Spinal cord (tissue), 10 donors: ENCODE measurements around the gene SNRNP35. TPM values are rescaled to one million over a fixed set of nuclear protein-coding genes. Genes with fewer than 3 reads are reported as not detected.
"Not testable (repeated sequence)": the region's sequence is repeated elsewhere in the genome, so short reads cannot be mapped to it uniquely, and the experiment has no call there.

Source experiments
- DNase-seq, 6 donors: peaks; one replicate each; pipeline versions ENCODE4 v3.0.0 to v3.0.0-alpha.2; 2013 to 2015; ENCODE audit warnings: low spot score in 6 of 6, low read depth in 4 of 6
- H3K27ac ChIP-seq: one replicate; pipeline ENCODE4 v1.5.1; 2013; ENCODE audit warnings: low read depth, low read length, control low read depth
- H3K27me3 ChIP-seq: one replicate; pipeline ENCODE4 v1.6.1; 2013; ENCODE audit warnings: low read length; ENCODE audit not compliant: control insufficient read depth, insufficient read depth
- H3K36me3 ChIP-seq: one replicate; pipeline ENCODE4 v1.6.1; 2013; ENCODE audit warnings: low read length; ENCODE audit not compliant: control insufficient read depth, insufficient read depth
- H3K4me1 ChIP-seq: one replicate; pipeline ENCODE4 v1.6.1; 2013; ENCODE audit warnings: low read length; ENCODE audit not compliant: control insufficient read depth, insufficient read depth
- H3K4me3 ChIP-seq: one replicate; pipeline ENCODE4 v1.5.1; 2013; ENCODE audit warnings: low read depth, low read length, control low read depth
- H3K9me3 ChIP-seq: one replicate; pipeline ENCODE4 v1.6.1; 2013; ENCODE audit warnings: low read length; ENCODE audit not compliant: control insufficient read depth, insufficient read depth
- WGBS: methylation state at CpG from one replicate; pipeline ENCODE4 v1.1.5; 2013; ENCODE audit warnings: missing lambda C conversion rate; ENCODE audit not compliant: insufficient coverage; 5-methylcytosine and 5-hydroxymethylcytosine counted together
- polyA plus RNA-seq, 2 donors: library from polyadenylated mRNA; unstranded; fragments of 120-200 nt; gene quantifications; one replicate each; pipeline ENCODE4 v1.2.1, GENCODE V29; 2013; ENCODE audit not compliant: insufficient read length in 2 of 2
- total RNA-seq, 2 donors: library from RNA; depleted of rRNA in 1 of 2; stranded (reverse); fragments of 120-200 nt in 1 of 2; fragments of >200 nt in 1 of 2; gene quantifications; one replicate each; pipeline versions ENCODE4 v1.2.3 to v1.2.4, GENCODE V29; 2013 to 2014
- donor health status: healthy.

Gene SNRNP35
- total and polyA plus RNA-seq, 4 donors = 15.3 to 46.4 (median 37.3) TPM

DNA sequence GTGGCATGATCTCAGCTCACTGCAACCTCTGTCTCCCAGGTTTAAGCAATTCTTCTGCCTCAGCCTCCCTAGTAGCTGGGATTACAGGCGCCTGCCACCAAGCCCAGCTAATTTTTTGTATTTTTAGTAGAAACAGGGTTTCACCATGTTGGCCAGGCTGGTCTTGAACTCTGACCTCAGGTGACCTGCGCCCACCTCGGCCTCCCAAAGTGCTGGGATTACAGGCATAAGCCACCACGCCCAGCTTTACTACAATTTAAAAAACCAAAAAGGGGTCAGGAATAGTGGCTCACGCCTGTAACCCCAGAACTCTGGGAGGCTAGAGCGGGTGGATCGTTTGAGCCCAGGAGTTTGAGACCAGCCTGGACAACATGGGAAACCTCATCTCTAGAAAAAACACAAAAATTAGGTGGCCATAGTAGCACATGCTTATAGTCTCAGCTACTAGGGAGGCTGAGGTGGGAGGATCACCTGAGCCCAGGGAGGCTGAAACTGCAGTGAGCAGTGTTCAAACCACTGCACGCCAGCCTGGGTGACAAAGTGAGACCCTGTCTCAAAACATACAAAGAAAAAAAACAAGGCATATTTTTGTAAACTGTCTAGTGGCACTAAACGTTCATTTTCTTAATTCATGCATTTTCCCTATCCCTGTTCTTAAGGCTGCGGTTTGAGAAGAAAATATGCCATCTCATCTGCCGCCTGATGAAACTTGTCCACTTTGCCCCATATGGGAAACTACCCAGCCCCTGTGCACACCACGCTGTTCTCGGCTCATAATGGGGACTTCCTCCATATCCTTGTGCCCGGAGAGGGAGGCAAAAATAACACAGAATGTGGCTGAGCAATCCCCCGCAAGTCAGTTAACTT is 25.8 kb upstream of the SNRNP35 start:
- H3K4me3 ChIP-seq, H3K27ac ChIP-seq, DNase-seq, H3K9me3 ChIP-seq, H3K27me3 ChIP-seq, H3K36me3 ChIP-seq: not testable (repeated sequence)
- H3K4me1 ChIP-seq = peaks cover 17% of the 10 kb centered on the region
- 86% methylated on average over 9 of the region's 15 CpGs for WGBS

DNA sequence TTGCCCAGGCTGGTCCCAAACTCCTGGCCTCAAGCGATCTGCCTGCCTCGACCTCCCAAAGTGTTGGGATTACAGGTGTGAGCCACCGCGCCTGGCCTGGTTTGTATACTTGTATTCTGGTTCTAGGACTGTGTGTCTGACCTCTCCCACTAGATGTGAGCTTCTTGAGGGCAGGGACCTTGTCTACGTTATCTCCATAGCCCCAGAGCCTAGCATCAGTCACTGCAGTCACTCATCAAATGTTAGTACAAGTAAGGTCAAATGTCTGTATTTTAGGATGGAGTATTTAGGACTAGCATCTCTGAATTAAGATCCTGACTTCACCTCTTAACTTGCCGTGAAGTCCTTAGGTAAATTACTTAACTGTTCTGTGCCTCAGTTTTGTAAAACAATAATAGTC is 24.3 kb upstream of the SNRNP35 start:
- H3K4me1 ChIP-seq = peaks cover 17% of the 10 kb centered on the region

DNA sequence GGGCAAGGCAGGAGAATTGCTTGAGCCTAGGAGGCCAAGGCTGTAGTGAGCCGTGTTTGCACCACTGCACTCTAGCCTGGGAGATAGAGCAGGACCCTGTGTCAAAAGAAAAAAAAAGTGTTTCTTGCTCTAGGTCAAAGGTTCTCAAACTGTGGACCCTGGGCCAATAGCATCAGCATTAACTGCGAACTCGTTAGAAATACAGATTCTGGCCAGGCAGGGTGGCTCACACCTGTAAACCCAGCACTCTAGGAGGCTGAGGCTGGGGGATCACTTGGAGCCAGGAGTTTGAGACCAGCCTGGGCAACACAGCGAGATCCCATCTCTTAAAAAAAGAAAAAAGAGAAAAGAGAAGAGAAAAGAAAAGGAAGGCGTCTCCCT is 22.3 kb upstream of the SNRNP35 start:
- Histone ChIP-seq H3K27me3 (no peaks in the 10 kb centered on the region), H3K4me3 (peak overlapping the region; percentile 79), H3K9me3 (no peaks in the 10 kb centered on the region), H3K36me3 (peaks cover 6% of the 10 kb centered on the region), H3K27ac (no peak overlapping the region), H3K4me1 (peaks cover 17% of the 10 kb centered on the region)
- 74% methylated on average over 4 of the region's 5 CpGs for WGBS
- no peak for DNase-seq

More for the DNA sequence above, 24.3 kb upstream of the SNRNP35 start:
- Histone ChIP-seq H3K9me3 (no peaks in the 10 kb centered on the region), H3K36me3 (peaks cover 9% of the 10 kb centered on the region), H3K27ac (no peak overlapping the region), H3K4me3 (no peak overlapping the region), H3K27me3 (no peaks in the 10 kb centered on the region)
- 100% methylated on average over 2 of the region's 6 CpGs for WGBS
- DNase-seq = no peak

DNA sequence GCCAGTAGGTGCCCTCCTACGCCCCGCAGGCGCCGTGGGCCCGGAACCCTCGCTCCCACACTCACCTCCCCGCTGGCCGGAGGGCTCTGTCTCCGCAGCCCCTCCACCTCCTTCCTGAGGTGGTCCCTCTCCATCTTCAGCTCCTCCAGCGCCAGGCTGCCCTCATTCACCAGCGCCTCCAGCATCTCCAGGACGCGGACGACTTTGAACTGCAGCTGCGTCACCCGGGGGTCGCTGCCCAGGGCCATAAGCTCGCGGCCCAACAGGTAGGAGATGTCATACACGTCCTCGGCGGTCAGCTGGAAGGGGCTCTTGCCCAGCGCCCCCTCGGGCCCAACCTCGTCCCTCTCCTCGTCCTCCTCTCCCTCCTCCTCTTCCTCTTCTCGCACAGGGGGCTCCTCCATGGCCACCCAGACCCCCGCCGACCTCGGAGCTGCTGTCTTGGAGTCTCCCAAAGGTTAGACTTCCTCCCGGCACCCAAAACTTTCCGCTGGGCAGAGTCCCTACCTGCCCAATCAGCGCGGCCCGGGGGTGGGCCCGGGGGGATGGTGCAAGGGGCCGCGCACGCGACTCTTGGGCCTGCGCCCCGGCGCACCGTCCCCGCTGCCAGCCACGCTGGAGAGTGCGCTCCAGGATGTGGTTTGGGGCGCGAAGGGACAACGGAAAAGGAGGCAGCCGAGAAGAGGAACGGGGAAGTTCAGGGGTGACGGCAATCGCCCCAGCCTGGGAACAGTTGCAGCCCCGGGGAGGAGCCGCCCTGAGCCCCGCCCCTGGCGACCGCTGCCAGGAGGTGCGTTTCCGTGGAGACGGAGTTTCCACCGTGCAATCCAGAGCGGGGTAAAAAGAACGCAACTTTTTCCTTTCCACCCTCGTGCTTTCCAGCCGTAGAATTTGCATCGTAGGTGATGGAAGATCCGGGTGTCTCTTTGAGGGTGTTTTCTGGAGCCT is 21.6 kb upstream of the SNRNP35 start, which contains the start of gene RILPL2:
TSS of gene RILPL2 (minus strand) at position 668 of the 948 bp plus-strand sequence. CDS start at position 404, 264 bp downstream.
- H3K9me3 ChIP-seq = no peaks in the 10 kb centered on the region
- peaks cover under 1% of the 10 kb centered on the region for H3K36me3 ChIP-seq
- peak within 1 kb of the TSS; percentile 79 for H3K4me3 ChIP-seq
- peaks cover 17% of the 10 kb centered on the region for H3K4me1 ChIP-seq
- H3K27me3 ChIP-seq = no peaks in the 10 kb centered on the region
- peak in 4 of 6 donors; percentile 36 to 85 (median 58) for DNase-seq
- no peak within 1 kb of the TSS for H3K27ac ChIP-seq
- WGBS = under 1% methylated on average over 61 of the region's 69 CpGs

DNA sequence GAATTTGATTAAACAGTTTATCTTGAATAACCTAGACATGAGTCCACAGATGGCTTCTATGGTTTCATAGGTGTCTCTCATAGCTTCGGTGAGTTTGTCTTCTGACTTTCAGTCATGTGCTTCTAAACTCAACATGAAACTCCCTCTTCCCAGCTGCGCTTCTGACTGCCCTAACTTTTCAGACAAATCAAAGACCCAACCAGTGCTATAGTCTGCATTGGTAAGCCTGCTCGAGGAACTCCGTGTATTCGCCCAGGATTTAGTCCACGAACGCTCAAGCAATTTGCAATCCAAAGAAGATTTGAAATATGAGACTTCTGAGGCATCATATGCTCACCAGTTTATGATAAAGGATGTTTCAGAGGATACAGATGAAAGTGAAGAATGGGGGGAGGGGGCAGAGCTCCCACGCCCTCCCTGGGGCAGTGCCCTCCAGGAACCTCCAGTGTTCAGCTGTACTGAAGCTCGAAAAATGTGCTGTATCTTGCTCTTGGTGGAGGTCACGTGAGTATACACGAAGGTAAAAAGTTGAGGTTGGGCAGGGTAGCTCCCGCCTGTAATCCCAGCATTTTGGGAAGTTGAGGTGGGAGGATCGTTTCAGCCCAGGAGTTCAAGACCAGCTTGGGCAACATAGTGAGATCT is 16.3 kb upstream of the SNRNP35 start:
- no peaks in the 10 kb centered on the region for H3K9me3 ChIP-seq
- H3K4me1 ChIP-seq = peaks cover 11% of the 10 kb centered on the region
- H3K4me3 ChIP-seq = no peak overlapping the region
- no peaks in the 10 kb centered on the region for H3K36me3 ChIP-seq
- no peak overlapping the region for H3K27ac ChIP-seq
- H3K27me3 ChIP-seq = no peaks in the 10 kb centered on the region
- DNase-seq = no peak
- WGBS = 87% methylated on average over 13 of the region's 13 CpGs

DNA sequence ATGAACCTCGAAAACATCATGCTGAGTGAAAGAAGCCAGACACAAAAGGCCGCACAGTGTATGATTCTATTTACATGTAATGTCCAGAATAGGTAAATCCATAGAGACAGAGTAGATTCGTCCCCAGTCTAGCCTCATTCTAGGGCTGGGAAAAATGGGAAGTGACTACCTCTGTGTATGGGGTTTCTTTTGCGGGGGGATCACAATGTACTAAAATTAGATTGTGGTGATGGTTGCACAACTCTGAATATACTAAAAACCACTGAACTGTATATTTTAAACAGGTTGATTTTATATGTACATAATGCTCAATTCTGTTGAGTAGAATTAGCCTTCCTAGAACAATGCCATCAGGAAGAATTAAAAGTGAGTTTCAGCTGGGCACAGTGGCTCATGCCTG is 15.2 kb upstream of the SNRNP35 start:
- H3K9me3 ChIP-seq = no peaks in the 10 kb centered on the region
- DNase-seq = no peak
- H3K27me3 ChIP-seq = no peaks in the 10 kb centered on the region
- H3K27ac ChIP-seq = no peak overlapping the region
- no peak overlapping the region for H3K4me3 ChIP-seq
- H3K4me1 ChIP-seq = peaks cover 6% of the 10 kb centered on the region
- WGBS = 50% methylated on average over 1 of the region's 4 CpGs
- no peaks in the 10 kb centered on the region for H3K36me3 ChIP-seq

DNA sequence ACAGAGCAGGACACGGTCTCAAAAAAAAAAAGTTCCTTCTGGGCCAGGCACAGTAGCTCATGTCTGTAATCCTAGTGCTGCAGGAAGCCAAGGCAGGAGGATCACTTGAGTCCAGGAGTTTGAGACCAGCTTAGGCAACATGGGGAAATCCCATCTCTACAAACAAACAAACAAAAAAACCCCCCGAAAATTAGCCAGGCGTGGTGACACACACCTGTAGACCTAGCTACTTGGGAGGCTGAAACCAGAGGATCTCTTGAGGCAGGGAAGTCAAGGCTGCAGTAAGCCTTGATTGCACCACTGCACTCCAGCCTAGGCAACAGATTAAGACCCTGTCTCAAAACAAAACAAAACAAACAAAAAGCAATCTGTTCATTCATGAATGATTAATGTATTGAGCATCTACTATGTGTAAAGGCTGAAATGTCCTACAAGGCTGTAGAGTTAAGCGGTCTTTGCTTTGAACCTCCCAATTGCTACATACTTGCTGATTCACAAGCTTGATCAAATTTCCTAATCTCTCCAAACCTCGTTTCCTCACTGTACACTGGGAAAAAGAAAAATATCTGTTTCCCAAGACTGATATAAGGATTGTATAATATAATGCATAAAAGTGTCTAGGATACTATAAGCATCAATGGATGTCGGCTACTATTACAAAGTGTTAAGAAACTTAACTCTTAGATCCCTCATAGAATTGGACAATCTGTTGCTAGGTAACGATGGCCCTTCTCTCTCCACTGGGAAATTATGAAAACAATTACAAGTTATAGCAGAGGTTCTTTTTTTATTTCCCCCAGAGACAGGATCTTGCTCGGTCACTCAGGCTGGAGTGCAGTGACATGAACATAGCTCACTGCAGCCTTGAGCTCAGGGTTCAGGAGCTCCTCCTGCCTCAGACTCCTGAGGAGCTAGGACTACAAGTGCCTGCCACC is 13.6 kb upstream of the SNRNP35 start:
- Histone ChIP-seq H3K36me3 (no peaks in the 10 kb centered on the region), H3K9me3 (no peaks in the 10 kb centered on the region), H3K4me1 (peaks cover 6% of the 10 kb centered on the region), H3K4me3 (no peak overlapping the region), H3K27me3 (no peaks in the 10 kb centered on the region), H3K27ac (no peak overlapping the region)
- DNase-seq = peak in 1 of 6 donors; percentile 59
- WGBS = 79% methylated on average over 4 of the region's 8 CpGs

DNA sequence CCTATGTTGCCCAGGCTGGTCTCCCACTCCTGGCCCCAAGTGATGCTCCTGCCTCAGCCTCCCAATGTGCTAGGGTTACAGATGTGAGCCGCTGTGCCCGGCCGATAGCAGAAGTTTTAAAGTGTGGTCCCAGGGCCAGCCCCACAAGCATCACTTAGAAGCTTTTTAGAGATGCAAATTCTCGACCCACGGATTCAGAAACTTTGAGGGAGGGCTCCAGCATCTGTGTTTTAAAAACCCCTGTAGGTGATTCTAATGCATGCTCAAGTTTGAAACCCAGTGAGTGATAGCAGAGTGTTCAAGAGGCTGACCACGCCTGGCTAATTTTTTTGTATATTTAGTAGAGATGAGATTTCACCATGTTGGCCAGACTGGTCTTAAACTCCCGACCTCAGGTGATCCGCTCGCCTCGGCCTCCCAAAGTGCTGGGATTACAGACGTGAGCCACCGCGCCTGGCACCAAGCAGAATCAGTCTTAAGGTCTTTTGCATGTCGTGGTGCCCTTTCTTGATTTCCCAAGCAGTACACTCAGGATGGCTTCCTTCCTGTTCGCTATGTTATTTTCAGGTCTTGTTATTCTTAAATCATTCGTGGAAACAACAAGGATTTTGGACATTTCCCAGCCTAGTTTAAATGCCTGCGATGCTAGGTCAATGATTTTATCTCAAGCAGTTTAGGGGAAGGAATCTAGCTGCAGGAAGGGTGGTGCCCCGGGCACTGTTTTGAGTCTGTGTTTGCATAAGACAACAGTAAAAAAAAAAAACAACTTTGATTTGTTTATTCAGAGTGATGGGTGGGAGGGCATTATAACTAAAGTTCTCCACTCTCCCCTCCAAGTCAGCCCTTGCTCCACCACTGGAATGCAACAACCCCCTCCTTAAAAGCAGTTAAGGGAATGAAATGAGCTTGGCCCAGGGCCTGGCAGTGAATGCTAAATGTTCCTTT is 12.3 kb upstream of the SNRNP35 start:
- no peaks in the 10 kb centered on the region for H3K36me3 ChIP-seq
- no peaks in the 10 kb centered on the region for H3K9me3 ChIP-seq
- no peak overlapping the region for H3K4me3 ChIP-seq
- no peak overlapping the region for H3K27ac ChIP-seq
- H3K27me3 ChIP-seq = no peaks in the 10 kb centered on the region
- peak in 2 of 6 donors; percentile 35 to 60 for DNase-seq
- H3K4me1 ChIP-seq = peaks cover 6% of the 10 kb centered on the region
- 47% methylated on average over 16 of the region's 18 CpGs for WGBS
